ENCODE data around the gene POLA1.

POLA1 gene

DNA sequence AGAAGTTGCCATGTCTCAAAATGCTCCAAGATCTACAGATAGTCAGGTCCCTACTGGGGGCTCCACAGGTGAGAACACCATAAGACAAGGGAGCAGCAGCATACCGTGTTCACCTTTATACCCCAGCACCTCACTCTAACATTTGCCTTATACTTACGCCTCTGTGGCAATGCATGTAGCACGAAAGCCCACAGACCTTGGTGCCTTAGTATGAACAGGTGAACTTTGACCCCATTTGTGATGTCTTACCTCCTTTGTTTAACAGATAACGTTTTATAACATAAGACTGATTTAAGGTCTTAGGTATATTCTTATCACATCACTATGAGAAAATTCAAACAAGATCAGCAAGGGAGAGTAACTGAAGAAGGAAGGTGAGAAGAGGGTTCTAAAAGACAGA is 193.2 kb downstream of the POLA1 start:
- no peak for DNase-seq

- DNase-seq: no peak
Observed at GRCh38 chrX:24890677-24891076, 197.0 kb downstream of the POLA1 start.

GRCh38 chrX:24899391-24899790 is 205.7 kb downstream of the POLA1 start:
- no peak for DNase-seq

DNA sequence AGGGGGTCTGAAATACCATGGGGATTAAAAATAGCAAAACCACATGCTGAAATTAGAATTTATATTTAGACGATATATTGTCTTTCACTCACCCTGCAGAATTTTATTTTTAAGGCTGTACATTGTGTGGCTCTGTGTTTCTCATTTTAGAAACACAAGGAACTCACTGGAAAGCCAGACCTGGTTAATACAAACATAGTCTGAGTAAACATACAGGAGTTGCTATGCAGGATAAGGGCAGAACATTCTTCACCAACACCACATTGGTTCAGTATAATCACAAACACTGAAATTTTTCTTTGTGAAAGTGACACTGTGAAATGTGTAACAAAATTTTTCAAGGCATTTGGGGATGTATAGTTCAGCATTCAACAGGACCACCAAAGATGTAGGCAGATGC is 206.5 kb downstream of the POLA1 start:
- DNase-seq: no peak

DNA sequence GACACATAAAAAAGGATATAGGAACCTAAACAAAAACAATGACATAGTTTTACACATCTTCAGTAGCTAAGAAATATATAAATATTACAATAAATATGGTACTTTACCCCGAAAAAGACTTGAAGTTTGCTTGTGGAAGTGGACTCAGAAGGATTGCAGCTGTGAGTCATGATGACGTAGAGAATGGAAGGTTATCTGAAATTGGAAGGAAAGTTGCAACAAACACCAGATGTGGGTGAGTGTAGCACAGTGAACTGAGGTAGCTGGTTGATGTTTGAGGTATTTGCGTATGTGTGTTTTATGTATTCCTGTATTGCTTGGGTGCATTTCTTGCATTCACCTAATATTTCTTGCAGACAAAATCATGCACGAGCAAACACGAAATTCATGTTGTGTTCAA is 209.1 kb downstream of the POLA1 start:
- no peak for DNase-seq

GRCh38 chrX:24918715-24919114 is 225.0 kb downstream of the POLA1 start:
- DNase-seq: no peak

DNA sequence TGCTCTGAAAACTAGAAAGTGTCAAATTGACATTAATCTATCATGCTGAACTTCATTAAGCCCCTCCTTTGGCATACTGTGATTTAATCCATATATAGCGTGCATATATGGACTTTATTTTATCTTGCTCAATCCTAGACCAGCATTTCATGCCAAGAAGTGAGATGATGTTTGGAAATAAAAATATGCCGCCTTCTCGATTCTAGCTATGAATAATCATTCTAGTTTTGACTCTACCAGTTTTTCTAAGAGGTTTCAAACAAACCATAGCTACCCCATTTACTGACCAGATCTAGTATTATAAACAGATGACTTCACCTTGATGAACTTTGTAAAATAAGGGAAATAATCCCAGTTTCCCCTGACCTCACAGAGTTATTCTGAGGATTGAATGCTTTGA is 227.1 kb downstream of the POLA1 start:
- DNase-seq: no peak

DNA sequence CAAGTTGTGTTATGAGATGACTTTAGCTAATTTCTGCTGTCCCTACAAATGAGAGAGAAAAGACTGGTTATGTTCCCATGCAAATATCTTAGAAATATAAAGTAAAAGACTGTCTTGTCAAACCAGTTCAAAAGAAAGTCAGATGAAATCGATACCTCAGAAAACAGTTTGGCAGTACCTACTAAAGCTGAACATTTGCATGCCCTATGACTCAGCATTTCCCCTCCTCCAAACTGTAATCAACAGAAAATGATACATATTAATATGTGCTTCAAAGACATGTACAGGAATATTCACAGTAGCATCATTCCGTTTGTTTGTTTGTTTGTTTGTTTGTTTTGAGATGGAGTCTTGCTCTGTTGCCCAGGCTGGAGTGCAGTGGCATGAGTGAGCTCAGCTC is 231.7 kb downstream of the POLA1 start:
- no peak for DNase-seq

DNA sequence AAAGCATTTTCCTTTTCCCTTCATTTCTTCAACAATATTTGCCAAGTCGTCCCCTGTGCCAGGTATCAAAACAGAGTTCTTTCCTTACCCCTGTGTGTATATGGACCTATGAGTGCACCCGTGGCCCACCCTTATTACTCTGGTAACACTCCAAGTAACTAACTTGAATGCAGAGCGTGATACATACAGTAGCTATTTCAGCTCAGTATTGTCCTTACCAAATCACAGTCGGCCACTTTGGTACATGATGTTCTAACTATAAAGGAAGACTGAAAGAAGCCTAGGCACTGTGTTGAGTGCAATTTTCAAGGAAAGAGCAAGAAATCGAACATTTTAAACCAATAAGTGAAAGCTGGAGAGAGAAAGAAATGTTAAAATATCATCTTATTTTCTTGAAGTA is 233.7 kb downstream of the POLA1 start:
- no peak for DNase-seq

DNA sequence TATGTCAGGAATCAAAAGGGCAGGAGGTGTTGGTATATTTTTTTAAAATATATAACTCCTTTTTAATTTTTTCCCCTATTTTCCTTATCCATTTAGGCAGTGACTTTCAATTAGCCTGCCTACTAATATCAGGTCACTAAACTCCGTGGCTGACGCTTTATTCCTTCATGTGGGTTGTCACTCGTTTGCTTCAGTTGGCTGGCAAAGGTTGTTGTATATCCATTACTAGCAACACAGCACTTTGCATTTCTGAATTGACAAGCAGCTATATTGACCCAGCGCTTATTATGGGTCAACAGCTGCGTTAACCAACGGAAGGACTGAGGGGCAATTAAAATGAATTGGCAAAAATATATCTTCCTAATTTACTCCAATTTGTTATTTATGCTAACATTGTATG is 234.4 kb downstream of the POLA1 start:
- DNase-seq: no peak

DNA sequence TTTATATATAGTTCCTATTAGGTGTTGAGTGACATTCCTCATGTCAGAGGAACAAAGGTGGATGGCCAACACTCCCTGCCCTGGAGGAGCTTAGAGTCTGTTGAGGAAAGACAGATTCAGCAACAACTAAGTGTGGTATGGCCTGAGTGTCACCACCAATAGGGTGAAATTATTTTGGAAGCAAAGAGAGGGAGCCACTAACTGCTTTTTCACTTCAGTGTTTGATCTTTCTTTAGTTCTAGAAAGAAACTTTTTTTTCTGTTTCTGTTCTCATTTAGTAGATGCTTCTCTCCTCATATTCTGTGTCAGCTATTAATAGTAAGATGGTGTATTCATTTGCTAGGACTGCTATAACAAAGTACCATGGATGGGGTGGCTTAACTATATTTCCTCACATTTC is 240.6 kb downstream of the POLA1 start:
- DNase-seq: no peak

DNA sequence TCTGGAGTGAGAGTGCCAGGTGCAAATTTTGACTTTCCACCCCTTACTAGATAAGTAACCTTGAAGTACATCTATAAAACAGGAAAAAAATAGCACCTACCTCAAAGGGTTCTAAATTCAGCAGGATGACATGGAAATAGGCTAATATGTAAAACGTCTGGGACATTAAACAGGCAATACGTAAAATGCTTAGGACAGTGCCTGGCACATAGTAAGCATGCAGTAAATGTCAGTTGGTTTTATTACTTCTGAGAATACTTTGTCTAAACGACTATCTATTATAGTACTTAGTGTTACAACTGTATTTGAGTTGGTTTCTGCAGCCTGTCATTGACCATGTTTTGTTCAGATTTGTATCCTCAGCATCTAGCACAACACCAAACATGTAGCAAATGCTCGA is 251.3 kb downstream of the POLA1 start:
- no peak for DNase-seq

DNA sequence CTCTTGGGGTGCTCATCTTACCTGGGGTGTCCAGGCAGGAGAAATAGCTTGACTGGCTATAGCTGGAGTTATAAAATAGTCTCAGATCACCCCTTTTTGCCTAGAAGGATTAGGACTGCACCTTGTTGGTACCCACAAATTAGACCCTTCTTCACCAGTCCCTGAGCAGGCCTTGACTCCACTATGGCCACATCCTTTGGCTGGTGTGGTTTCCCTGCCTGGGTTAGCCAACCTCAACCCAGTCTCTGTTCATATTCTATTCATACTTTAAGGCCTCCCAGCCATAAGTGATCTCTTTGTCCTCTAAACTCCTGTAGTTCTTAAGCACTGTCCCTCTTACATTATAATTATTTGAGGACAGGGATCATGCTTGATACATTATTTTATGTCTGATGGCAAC is 252.7 kb downstream of the POLA1 start:
- DNase-seq: no peak

- DNase-seq: no peak
Observed at GRCh38 chrX:24954732-24955131, 261.0 kb downstream of the POLA1 start.

DNA sequence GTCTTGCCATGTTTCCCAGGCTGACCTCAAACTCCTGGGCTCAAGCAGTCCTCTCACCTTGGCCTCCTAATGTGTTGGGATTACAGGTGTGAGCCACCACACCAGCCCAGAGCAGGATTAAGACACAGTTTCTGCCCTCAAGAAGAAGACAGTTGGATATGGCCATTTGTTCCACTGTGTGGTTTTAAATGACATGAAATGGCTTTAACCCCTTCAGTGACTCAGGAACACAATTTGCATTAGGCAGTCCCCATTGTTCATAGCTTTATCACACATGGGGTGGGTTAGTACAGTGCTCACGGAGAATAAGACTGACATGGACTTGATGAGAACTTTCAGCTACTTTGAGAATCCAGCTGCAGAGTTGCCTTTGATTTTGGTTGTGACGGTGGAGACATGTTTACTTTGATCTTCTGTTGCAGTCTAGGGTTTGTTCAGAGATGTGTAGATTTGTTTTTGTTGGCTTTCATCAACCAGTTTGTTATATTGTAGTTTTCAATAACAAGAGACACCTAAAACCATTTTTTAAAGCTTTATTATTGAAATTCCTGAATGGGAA is 261.7 kb downstream of the POLA1 start:
- DNase-seq: no peak

DNA sequence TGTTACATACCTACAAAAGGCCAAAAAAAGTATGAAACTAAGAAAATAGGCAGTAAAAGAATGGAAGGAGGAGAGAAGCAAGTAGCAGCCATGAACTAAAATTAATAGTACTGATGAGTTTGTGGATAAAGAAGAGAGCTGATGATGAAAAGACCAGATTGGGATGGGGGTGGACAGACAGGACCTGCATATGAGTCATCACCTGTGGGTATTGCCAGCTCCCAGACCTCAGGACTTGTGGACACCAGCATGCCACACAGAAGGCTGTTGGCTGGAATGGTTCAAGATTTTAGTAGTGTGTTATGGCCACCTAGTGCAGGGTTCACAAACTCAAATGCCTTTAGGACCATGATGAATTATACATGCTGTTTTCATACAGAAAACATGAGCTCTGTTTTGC is 263.1 kb downstream of the POLA1 start:
- DNase-seq: no peak

DNA sequence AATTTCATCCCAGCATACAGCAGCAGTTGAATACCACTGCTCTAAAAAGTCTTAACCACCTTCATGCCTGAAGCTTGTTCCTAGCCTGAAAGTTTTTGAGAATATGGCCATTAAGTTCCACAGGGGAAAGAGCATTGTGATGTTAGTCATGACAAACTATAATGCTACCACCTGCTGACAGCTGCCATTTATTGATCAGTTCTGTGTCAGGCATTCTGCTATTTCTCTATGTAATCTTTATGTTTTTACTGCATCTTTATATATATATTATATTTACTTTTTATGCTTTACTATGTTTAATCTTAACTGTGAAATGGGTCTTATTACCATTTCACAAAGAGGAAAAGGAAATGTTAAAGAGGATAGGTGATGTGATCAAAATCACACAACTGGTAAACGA is 268.1 kb downstream of the POLA1 start:
- DNase-seq: no peak

GRCh38 chrX:24963823-24964222 is 270.1 kb downstream of the POLA1 start:
- DNase-seq: no peak

GRCh38 chrX:24965372-24965771 is 271.7 kb downstream of the POLA1 start:
- DNase-seq: no peak

DNA sequence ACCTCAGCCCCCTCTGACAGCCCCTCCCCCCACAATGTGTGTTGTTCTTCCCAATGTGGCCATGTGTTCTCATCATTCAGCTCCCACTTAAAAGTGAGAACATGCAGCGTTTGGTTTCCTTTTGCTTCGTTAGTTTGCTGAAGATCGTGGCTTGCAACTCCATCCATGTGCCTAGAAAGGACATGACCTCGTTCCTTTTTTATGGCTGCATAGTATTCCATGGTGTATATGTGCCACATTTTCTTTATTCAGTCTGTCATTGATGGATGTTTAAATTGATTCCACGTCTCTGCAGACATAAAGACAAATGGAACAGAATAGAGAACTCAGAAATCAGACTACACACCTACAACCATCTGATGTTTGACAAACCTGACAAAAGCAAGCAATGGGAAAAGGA is 276.1 kb downstream of the POLA1 start:
- DNase-seq: no peak

DNA sequence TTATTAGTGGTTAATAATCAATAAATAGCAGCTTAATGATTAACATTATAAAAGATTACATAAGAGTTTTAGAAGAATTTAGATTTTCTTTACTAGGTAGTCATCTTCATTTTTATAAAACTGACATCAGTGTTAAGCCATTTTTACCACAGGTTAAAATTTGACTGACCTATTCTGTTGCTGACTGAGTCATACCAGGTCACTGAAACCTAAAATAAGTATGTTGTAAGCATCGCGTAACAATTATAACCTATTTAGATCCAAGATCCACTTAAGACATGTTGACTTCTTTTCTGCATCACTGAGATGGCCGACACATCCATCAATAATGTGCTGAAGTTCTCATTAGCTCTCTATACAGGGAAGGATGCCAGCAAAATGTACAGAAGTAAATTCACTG is 285.4 kb downstream of the POLA1 start:
- DNase-seq: no peak

DNA sequence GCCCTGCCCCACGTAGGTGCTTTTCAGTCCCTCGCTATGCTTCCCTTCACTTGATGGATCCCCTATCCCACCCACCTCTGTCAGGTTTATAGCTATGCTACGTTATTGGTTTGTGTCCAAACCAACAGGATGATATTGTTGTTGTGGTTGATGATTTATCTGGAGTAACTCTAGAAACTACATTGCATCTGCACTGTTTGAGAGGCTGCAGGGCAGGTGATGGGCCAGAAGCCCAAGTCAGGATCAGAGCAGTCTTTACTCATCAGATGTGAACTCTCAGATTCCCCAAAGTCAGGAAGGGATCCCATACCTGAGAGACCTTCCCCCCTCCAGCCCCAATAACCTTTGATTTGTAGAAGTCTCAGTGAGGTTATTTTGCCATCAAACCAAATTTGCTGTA is 287.3 kb downstream of the POLA1 start:
- DNase-seq: no peak

DNA sequence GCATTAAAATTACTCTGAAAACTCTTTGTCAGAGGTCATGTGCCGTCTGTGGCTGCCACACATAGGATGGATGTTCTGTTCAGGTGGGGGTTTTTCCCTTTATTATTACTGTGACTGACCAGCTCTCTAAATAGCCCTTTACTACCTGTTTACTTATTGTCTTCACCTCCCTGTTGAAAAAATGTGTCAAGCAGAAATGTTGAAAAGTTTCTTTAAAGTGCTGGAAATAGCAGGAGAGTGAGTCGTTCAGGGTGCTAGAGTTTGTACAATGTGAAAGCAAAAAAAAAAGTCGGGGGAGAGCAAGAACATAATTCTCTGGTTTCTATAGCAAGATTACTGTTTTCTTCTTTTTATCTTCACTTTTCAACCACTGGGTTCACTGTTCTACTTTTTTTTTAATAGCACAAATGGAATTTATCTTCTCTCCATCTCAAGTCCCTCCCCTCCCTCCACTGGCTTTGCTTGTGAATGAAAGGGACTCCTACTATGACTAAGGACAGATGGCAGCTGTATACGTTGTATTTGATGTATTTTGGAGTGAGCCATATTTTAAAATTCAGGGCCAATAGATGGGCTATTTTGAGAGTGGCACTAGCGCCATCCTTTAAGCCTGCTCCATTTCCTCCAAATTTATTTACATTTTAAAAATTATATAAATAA is 288.7 kb downstream of the POLA1 start:
- no peak for DNase-seq

GRCh38 chrX:24983931-24984330 is 290.2 kb downstream of the POLA1 start:
- DNase-seq: no peak

- no peak for DNase-seq
Observed at GRCh38 chrX:24985120-24985519, 291.4 kb downstream of the POLA1 start.
